Left ventricle myocardium superior (tissue), 1 donor: Measurements from ENCODE around the gene STARD5. TPM values are rescaled to one million over a fixed set of nuclear protein-coding genes. Genes with fewer than 3 reads are reported as not detected.

ENCODE experiments used
- ATAC-seq: fragments of 200-7000 bp; cut with Tn5 transposase; one replicate; pipeline ENCODE4 v1.9.1; 2020; ENCODE audit warnings: mild to moderate bottlenecking, moderate library complexity
- DNase-seq: peaks from one replicate; pipeline ENCODE4 v3.0.0-alpha.2; 2020
- intact Hi-C: fragments of 100-400 bp; cut with micrococcal nuclease; formaldehyde crosslinking; loops from one replicate; pipeline ENCODE4 v1.11.0; 2022
- total RNA-seq: library from RNA; stranded (reverse); fragmentation: NEBNext Ultra II Directional; extraction: Animal tissue kit (Norgen Biotek cat#: 25700); gene quantifications from one replicate; pipeline ENCODE4 v1.2.1, GENCODE V29; 2021
- donor health status: DM: no; HTN: yes; CAD: no; lungs with severe emphysema.

Gene STARD5
- total RNA-seq, 1 donor from 2014 or later: 1.8 TPM

- ATAC-seq (peak; percentile 94), DNase-seq (peak; percentile 81)
- intact Hi-C loops: loop anchor here (5.0 kb wide), 2 partner anchors 109 to 159 kb away; no protein-coding TSS in a partner anchor
Measured at GRCh38 chr15:81265944-81266775, 57.8 kb downstream of the STARD5 start.

GRCh38 chr15:81265256-81265943 lies 58.5 kb downstream of the STARD5 start:
- ATAC-seq (peak; percentile 48), DNase-seq (no peak)
- intact Hi-C loops: loop anchor here (5.0 kb wide), 2 partner anchors 108 to 158 kb away; no protein-coding TSS in a partner anchor

- no peak for ATAC-seq
- no peak for DNase-seq
- intact Hi-C loops: no loop called here
Measured at GRCh38 chr15:81264072-81264857, 59.7 kb downstream of the STARD5 start.

- no peak for DNase-seq
- no peak for ATAC-seq
- intact Hi-C loops: no loop called here
Measured at GRCh38 chr15:81263477-81263876, 60.5 kb downstream of the STARD5 start.

- no peak for DNase-seq
- intact Hi-C loops: no loop called here
- ATAC-seq: no peak
Measured at GRCh38 chr15:81261172-81261811, 62.6 kb downstream of the STARD5 start.

GRCh38 chr15:81259760-81260298 lies 64.1 kb downstream of the STARD5 start:
- DNase-seq: no peak
- ATAC-seq: no peak
- intact Hi-C loops: no loop called here

Other genes starting within 250 kb of the STARD5 start
- gene CFAP161, start 189.9 kb downstream of the STARD5 start, total RNA-seq: 0.94 TPM
- gene IL16, start 127.3 kb downstream of the STARD5 start, total RNA-seq: 5.5 TPM
- gene TMC3, start 50.1 kb upstream of the STARD5 start, total RNA-seq: not detected